HCT116 (cell line): Measurements from ENCODE around the gene GNS. TPM values are rescaled to one million over a fixed set of nuclear protein-coding genes. Genes with fewer than 3 reads are reported as not detected.

ENCODE experiments used
- ATAC-seq: fragments of 200-7000 bp; cut with Tn5 transposase; 2 replicates; pipeline ENCODE4 v1.9.1; 2020; ENCODE audit warnings: mild to moderate bottlenecking, moderate library complexity
- BruUV-seq: library from RNA; stranded (reverse); fragments of 400-500 nt; replicated peaks from 2 replicates; lab custom pipeline; 2021; lab: Mats Ljungman, UMichigan
- CTCF ChIA-PET: fragments of 300-600 bp; sonication (Branson Sonifier 250); formaldehyde crosslinking; loops from one replicate; lab custom pipeline; 2021; ENCODE audit warnings: antibody characterized with exemption; lab: Charles Lee
- POLR2A ChIA-PET: fragments of 300-600, 350-600 bp; sonication (Branson Sonifier 250); formaldehyde crosslinking; loops from one replicate; lab custom pipeline; 2021; ENCODE audit warnings: antibody characterized with exemption; lab: Charles Lee
- RAD21 ChIA-PET, 2 experiments: fragments of 300-600 bp; sonication (Branson Sonifier 250); formaldehyde crosslinking; loops; one replicate each; lab custom pipeline; 2023; ENCODE audit warnings: low total read pairs in 2 of 2; ENCODE audit not compliant: uncharacterized antibody in 2 of 2, unreplicated experiment in 2 of 2, low non-redundant PET in 1 of 2; lab: Charles Lee
- DNase-seq: peaks from one replicate; pipeline ENCODE4 v3.0.0-alpha.2; 2010; ENCODE audit warnings: low read depth, low spot score
- H2AFZ ChIP-seq: fragments of 200-600 bp; shearing (Covaris generic), sonication (generic); 2 replicates; pipeline ENCODE4 v1.6.1; 2017; ENCODE audit warnings: low read depth, mixed run types, mixed read lengths, antibody characterized with exemption, low read length; ENCODE audit not compliant: poor library complexity, severe bottlenecking
- H3K27ac ChIP-seq: 2 replicates; pipeline ENCODE4 v1.5.1; 2012; ENCODE audit warnings: low read depth, low read length
- H3K27me3 ChIP-seq: fragments of 200-600 bp; sonication (generic); 2 replicates; pipeline ENCODE4 v1.6.1; 2016; ENCODE audit warnings: mixed run types, low read length, mixed read lengths; ENCODE audit not compliant: insufficient read depth
- H3K36me3 ChIP-seq, 2 experiments: fragments of 200-500 bp in 1 of 2; fragments of 200-600 bp in 1 of 2; sonication (Bioruptor generic) in 1 of 2; sonication (generic) in 1 of 2; 2 replicates each; pipeline versions ENCODE4 v1.5.1 to v1.6.1; 2014 to 2016; ENCODE audit warnings: low read length in 2 of 2, inconsistent platforms in 1 of 2, mixed read lengths in 1 of 2, mixed run types in 1 of 2; ENCODE audit not compliant: insufficient read depth in 2 of 2, control insufficient read depth in 1 of 2
- H3K4me1 ChIP-seq, 2 experiments: fragments of 200-600 bp in 1 of 2; sonication (generic) in 1 of 2; 2 replicates each; pipeline versions ENCODE4 v1.5.1 to v1.6.1; 2012 to 2017; ENCODE audit warnings: low read length in 2 of 2, inconsistent platforms in 1 of 2, mild to moderate bottlenecking in 1 of 2, mixed read lengths in 1 of 2, mixed run types in 1 of 2, moderate library complexity in 1 of 2; ENCODE audit not compliant: insufficient read depth in 2 of 2, control insufficient read depth in 1 of 2
- H3K4me2 ChIP-seq: fragments of 200-600 bp; sonication (generic); 2 replicates; pipeline ENCODE4 v1.6.1; 2017; ENCODE audit warnings: mixed run types, low read length, mixed read lengths
- H3K4me3 ChIP-seq, 2 experiments: fragments of 200-600 bp in 1 of 2; sonication (generic) in 1 of 2; replicated peaks in 1 of 2; 2 replicates each; pipeline ENCODE4 v1.5.1; 2011 to 2016; ENCODE audit warnings: low read length in 2 of 2, control low read depth in 1 of 2, low read depth in 1 of 2, mild to moderate bottlenecking in 1 of 2, mixed read lengths in 1 of 2, mixed run types in 1 of 2
- H3K79me2 ChIP-seq: fragments of 200-600 bp; sonication (generic); 2 replicates; pipeline ENCODE4 v1.6.1; 2017; ENCODE audit warnings: mild to moderate bottlenecking, mixed run types, low read length, moderate library complexity, mixed read lengths; ENCODE audit not compliant: insufficient read depth
- H3K9ac ChIP-seq: fragments of 200-600 bp; sonication (generic); 2 replicates; pipeline ENCODE4 v1.6.1; 2016; ENCODE audit warnings: low read length, mixed read lengths
- H3K9me2 ChIP-seq: fragments of 200-600 bp; sonication (generic), shearing (Covaris generic); 2 replicates; pipeline ENCODE4 v1.6.1; 2017; ENCODE audit warnings: mixed run types, mild to moderate bottlenecking, moderate library complexity; ENCODE audit not compliant: insufficient read depth
- H3K9me3 ChIP-seq, 2 experiments: fragments of 200-500 bp in 1 of 2; fragments of 200-600 bp in 1 of 2; sonication (Bioruptor generic) in 1 of 2; sonication (generic) in 1 of 2; 2 replicates each; pipeline ENCODE4 v1.6.1; 2014 to 2017; ENCODE audit warnings: low read length in 2 of 2, mixed read lengths in 2 of 2, inconsistent platforms in 1 of 2, low read depth in 1 of 2, mild to moderate bottlenecking in 1 of 2, mixed run types in 1 of 2, moderate library complexity in 1 of 2; ENCODE audit not compliant: control insufficient read depth in 1 of 2, insufficient read depth in 1 of 2
- H4K20me1 ChIP-seq: fragments of 200-600 bp; sonication (generic), shearing (Covaris generic); 2 replicates; pipeline ENCODE4 v1.6.1; 2017; ENCODE audit warnings: mixed run types, mild to moderate bottlenecking, moderate library complexity; ENCODE audit not compliant: insufficient read depth
- CEBPB ChIP-seq: IDR thresholded peaks from 2 replicates; pipeline ENCODE4 v1.6.1; 2012; ENCODE audit warnings: low read depth
- EGR1 ChIP-seq: IDR thresholded peaks from 2 replicates; pipeline ENCODE4 v1.6.1; 2012; ENCODE audit warnings: low read depth
- ELF1 ChIP-seq: IDR thresholded peaks from 2 replicates; pipeline ENCODE4 v1.6.1; 2012; ENCODE audit warnings: low read depth, borderline replicate concordance
- EZH2phosphoT487 ChIP-seq: fragments of 200-600 bp; IDR thresholded peaks from 2 replicates; pipeline ENCODE4 v1.6.1; 2018; ENCODE audit warnings: antibody characterized with exemption, borderline replicate concordance
- FOSL1 ChIP-seq: IDR thresholded peaks from 2 replicates; pipeline ENCODE4 v1.6.1; 2012; ENCODE audit warnings: low read depth
- JUND ChIP-seq: IDR thresholded peaks from 2 replicates; pipeline ENCODE4 v1.6.1; 2012
- POLR2AphosphoS5 ChIP-seq: IDR thresholded peaks from 2 replicates; pipeline ENCODE4 v1.6.1; 2011; ENCODE audit warnings: mild to moderate bottlenecking, low read depth, low read length, moderate library complexity
- SP1 ChIP-seq: IDR thresholded peaks from 2 replicates; pipeline ENCODE4 v1.6.1; 2012; ENCODE audit warnings: low read depth
- SRF ChIP-seq: IDR thresholded peaks from 2 replicates; pipeline ENCODE4 v1.6.1; 2012; ENCODE audit warnings: low read depth
- TCF7L2 ChIP-seq: IDR thresholded peaks from 2 replicates; pipeline ENCODE4 v1.7.0; 2011; ENCODE audit warnings: borderline replicate concordance, inconsistent platforms; ENCODE audit not compliant: insufficient read depth, insufficient read length; ENCODE audit errors: extremely low read depth
- ZFX ChIP-seq: fragments of 450-650 bp; IDR thresholded peaks from 2 replicates; pipeline ENCODE4 v1.6.1; 2017
- ZNF274 ChIP-seq: fragments of 200-500 bp; sonication (Bioruptor generic); IDR thresholded peaks from 2 replicates; pipeline ENCODE4 v1.6.1; 2014; ENCODE audit warnings: mild to moderate bottlenecking, low read depth, low read length, inconsistent platforms
- intact Hi-C: fragments of 100-400 bp; cut with micrococcal nuclease; formaldehyde crosslinking; loops from 2 replicates; pipeline ENCODE4 v1.10.0; 2022
- total RNA-seq: library from RNA; stranded (reverse); gene quantifications from one replicate; pipeline ENCODE4 v1.2.1, GENCODE V29; 2021; ENCODE audit not compliant: unreplicated experiment
- TF ChIP-seq, protein P1 (sequence below): IDR thresholded peaks from 2 replicates; pipeline ENCODE4 v1.6.1; 2012
- TF ChIP-seq, protein P2 (sequence below): IDR thresholded peaks from 2 replicates; pipeline ENCODE4 v1.6.1; 2012; ENCODE audit warnings: low read depth
- TF ChIP-seq, protein P3 (sequence below): IDR thresholded peaks from 2 replicates; pipeline ENCODE4 v1.6.1; 2011; ENCODE audit warnings: mild to moderate bottlenecking, low read length, moderate library complexity; ENCODE audit not compliant: insufficient replicate concordance; ENCODE audit errors: extremely low read depth
- TF ChIP-seq, protein P4 (sequence below): IDR thresholded peaks from 2 replicates; pipeline ENCODE4 v1.6.1; 2012

Gene GNS
- total RNA-seq, 1 experiment from 2014 or later, result 45.7 TPM

DNA sequence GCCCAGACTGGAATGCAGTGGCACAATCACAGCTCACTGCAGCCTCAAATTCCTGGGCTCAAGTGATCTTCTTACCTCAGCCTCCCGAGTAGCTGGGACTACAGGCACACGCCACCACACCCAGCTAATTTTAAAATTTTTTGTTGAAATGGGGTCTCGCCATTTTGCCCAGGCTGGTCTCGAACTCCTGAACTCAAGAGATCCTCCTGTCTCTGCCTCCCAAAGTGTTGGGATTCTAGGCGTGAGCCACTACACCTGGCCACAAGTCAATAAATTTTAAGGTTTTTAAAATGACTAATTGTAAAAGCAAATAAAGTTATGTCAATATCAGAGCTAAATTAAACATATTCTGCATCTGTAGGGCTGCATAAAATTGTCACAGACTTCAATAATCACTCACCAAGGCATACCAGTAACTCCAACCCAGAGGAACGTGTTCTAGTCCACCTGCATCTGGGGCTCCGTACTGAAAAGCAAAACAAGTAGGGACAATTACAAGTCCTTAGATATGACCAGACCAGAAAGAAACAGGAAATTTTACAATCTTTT lies 13.9 kb downstream of the GNS start:
- intact Hi-C loops, result no loop called here
- Histone ChIP-seq H3K4me1 (0 out of 4 replicates have a peak, but pooled peaks cover 0 to 8% of the 10 kb centered on the region in 2 experiments), H3K27ac (no peak overlapping the region), H2AFZ (no peak overlapping the region), H3K4me2 (peak overlapping the region; percentile 8; the same call in 1 of the 2 replicates), H3K9me3 (no peaks in the 10 kb centered on the region), H3K4me3 (no peak overlapping the region), H3K79me2 (no peaks in the 10 kb centered on the region), H3K9ac (no peak overlapping the region), H4K20me1 (no peaks in the 10 kb centered on the region), H3K36me3 (peaks cover 4 to 5% of the 10 kb centered on the region in 2 experiments; a peak in 3 of 4 replicates), H3K27me3 (no peaks in the 10 kb centered on the region), H3K9me2 (no peaks in the 10 kb centered on the region)
- ChIA-PET CTCF (no interaction called here), POLR2A (no interaction called here), RAD21 (no interaction called here)
- TF ChIP-seq ZFX (no peak), ELF1 (no peak), FOSL1 (no peak), JUND (no peak), CEBPB (no peak), EZH2phosphoT487 (no peak), SRF (no peak), POLR2AphosphoS5 (no peak), ZNF274 (no peak), TCF7L2 (no peak), SP1 (no peak), EGR1 (no peak)
- TF ChIP-seq, protein P1, sequence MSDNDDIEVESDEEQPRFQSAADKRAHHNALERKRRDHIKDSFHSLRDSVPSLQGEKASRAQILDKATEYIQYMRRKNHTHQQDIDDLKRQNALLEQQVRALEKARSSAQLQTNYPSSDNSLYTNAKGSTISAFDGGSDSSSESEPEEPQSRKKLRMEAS, result no peak
- TF ChIP-seq, protein P2, sequence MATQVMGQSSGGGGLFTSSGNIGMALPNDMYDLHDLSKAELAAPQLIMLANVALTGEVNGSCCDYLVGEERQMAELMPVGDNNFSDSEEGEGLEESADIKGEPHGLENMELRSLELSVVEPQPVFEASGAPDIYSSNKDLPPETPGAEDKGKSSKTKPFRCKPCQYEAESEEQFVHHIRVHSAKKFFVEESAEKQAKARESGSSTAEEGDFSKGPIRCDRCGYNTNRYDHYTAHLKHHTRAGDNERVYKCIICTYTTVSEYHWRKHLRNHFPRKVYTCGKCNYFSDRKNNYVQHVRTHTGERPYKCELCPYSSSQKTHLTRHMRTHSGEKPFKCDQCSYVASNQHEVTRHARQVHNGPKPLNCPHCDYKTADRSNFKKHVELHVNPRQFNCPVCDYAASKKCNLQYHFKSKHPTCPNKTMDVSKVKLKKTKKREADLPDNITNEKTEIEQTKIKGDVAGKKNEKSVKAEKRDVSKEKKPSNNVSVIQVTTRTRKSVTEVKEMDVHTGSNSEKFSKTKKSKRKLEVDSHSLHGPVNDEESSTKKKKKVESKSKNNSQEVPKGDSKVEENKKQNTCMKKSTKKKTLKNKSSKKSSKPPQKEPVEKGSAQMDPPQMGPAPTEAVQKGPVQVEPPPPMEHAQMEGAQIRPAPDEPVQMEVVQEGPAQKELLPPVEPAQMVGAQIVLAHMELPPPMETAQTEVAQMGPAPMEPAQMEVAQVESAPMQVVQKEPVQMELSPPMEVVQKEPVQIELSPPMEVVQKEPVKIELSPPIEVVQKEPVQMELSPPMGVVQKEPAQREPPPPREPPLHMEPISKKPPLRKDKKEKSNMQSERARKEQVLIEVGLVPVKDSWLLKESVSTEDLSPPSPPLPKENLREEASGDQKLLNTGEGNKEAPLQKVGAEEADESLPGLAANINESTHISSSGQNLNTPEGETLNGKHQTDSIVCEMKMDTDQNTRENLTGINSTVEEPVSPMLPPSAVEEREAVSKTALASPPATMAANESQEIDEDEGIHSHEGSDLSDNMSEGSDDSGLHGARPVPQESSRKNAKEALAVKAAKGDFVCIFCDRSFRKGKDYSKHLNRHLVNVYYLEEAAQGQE, result no peak
- TF ChIP-seq, protein P3, sequence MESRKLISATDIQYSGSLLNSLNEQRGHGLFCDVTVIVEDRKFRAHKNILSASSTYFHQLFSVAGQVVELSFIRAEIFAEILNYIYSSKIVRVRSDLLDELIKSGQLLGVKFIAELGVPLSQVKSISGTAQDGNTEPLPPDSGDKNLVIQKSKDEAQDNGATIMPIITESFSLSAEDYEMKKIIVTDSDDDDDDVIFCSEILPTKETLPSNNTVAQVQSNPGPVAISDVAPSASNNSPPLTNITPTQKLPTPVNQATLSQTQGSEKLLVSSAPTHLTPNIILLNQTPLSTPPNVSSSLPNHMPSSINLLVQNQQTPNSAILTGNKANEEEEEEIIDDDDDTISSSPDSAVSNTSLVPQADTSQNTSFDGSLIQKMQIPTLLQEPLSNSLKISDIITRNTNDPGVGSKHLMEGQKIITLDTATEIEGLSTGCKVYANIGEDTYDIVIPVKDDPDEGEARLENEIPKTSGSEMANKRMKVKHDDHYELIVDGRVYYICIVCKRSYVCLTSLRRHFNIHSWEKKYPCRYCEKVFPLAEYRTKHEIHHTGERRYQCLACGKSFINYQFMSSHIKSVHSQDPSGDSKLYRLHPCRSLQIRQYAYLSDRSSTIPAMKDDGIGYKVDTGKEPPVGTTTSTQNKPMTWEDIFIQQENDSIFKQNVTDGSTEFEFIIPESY, result no peak
- TF ChIP-seq, protein P4, sequence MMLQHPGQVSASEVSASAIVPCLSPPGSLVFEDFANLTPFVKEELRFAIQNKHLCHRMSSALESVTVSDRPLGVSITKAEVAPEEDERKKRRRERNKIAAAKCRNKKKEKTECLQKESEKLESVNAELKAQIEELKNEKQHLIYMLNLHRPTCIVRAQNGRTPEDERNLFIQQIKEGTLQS, result no peak
- DNase-seq (no peak), ATAC-seq (no peak)
- BruUV-seq, result no TSS peak
